Measurements from ENCODE around the gene ZIC5. TPM values are rescaled to one million over a fixed set of nuclear protein-coding genes. Genes with fewer than 3 reads are reported as not detected.

ZIC5 gene
- total and polyA plus RNA-seq, 12 donors, result 0.04 TPM; not detected in 11

DNA sequence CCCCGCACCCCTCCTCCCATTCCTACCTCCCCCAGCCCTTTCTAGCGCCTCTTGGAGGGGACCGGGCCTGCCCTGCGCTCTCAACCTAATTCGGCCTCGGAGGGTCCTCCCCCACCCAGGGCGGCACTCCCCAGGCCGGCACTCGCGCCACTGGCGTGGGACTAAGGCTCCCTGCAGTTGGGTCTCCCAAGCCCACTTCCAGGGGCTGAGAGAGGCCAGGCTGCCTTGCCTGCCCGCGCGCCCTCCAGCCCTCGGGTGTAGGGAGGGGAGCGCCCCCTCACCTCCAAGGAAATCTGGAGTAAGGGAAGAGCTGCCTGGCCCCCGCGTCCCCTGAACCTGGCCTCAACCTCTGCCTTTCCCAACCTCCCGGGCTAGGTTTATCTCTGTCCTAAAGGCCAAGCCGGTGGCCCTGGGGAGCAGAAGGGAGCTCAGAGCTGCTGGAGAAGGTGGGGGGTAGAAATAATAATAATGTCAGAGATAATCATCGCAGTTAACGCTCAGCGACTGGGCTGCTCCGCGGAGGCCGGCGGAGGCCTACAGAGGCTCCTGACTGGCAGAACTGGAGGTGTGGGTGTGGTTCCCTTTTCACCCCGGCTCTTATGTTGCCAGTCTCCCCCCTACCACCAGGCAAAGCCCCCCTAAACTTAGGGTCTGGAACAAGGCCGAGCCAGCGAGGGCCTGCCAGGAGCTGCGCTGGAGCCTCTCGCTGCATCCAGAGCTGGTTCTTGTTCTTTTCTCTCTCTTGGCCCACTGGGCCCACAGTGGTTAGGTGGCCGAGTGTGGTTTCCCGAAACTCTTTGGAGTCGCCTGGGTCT is 19.7 kb upstream of the ZIC5 start:
- intact Hi-C loops (cut with DNase I), result no loop called here
- DNase-seq, result no peak
- WGBS, 4 donors, result 13 to 25% (median 20%) methylated on average over 18 to 35 of the region's 35 CpGs

DNA sequence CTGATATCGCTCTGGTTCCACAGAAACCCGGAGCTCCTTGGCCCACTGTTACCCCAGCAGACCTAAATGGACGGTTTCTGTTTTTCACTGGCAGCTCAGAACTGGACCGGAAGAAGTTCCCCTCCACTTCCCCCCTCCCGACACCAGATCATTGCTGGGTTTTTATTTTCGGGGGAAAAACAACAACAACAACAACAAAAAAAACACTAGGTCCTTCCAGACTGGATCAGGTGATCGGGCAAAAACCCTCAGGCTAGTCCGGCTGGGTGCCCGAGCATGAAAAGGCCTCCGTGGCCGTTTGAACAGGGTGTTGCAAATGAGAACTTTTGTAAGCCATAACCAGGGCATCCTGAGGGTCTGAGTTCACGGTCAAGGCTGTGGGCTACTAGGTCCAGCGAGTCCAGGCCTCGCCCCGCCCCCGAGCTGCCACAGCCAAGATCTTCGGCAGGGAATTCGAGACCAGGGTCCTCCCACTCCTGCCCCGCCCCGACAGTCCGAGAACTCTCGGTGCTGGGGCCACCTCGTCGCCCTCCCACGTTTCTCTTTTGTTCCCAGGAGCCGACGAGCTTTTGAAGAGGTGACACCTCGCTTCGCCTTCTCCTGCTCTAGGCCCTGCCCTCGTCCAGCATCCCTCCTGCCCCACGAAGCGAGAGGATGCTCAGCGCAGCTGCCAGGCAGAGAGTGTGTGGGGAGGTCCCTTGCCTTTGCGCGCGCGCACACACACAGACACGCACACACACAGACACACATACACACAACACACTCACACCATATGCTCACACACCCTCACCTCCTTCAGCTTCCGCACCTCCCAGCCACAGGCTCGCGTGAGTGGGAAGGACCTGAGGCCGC is 18.8 kb upstream of the ZIC5 start:
- Histone ChIP-seq H3K36me3 (replicated peaks in 1 of 2) (no peaks in the 10 kb centered on the region), H3K4me1 (replicated peaks in 1 of 2) (no peaks in the 10 kb centered on the region), H3K27me3 (peaks cover 98% of the 10 kb centered on the region), H3K9me3 (replicated peaks in 1 of 3) (no peaks in the 10 kb centered on the region), H3K4me3 (no peak overlapping the region), H3K27ac (no peak overlapping the region)
- no peak for DNase-seq
- intact Hi-C loops (cut with DNase I), result no loop called here
- 19 to 31% (median 25%) methylated on average over 31 to 42 of the region's 42 CpGs for WGBS, 4 donors
- no peak for TF ChIP-seq POLR2A (IDR thresholded peaks at IDR 0.05)
- TF ChIP-seq, protein P1, sequence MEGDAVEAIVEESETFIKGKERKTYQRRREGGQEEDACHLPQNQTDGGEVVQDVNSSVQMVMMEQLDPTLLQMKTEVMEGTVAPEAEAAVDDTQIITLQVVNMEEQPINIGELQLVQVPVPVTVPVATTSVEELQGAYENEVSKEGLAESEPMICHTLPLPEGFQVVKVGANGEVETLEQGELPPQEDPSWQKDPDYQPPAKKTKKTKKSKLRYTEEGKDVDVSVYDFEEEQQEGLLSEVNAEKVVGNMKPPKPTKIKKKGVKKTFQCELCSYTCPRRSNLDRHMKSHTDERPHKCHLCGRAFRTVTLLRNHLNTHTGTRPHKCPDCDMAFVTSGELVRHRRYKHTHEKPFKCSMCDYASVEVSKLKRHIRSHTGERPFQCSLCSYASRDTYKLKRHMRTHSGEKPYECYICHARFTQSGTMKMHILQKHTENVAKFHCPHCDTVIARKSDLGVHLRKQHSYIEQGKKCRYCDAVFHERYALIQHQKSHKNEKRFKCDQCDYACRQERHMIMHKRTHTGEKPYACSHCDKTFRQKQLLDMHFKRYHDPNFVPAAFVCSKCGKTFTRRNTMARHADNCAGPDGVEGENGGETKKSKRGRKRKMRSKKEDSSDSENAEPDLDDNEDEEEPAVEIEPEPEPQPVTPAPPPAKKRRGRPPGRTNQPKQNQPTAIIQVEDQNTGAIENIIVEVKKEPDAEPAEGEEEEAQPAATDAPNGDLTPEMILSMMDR (IDR thresholded peaks at IDR 0.05), result no peak

More for the DNA sequence above, 19.7 kb upstream of the ZIC5 start:
- no peak overlapping the region for H3K4me3 ChIP-seq
- peaks cover 100% of the 10 kb centered on the region for H3K27me3 ChIP-seq
- TF ChIP-seq, protein P1 (IDR thresholded peaks at IDR 0.05), result no peak
- TF ChIP-seq POLR2A (IDR thresholded peaks at IDR 0.05), result no peak
- no peak overlapping the region for H3K27ac ChIP-seq
- H3K36me3 ChIP-seq (replicated peaks in 1 of 2), result no peaks in the 10 kb centered on the region
- no peaks in the 10 kb centered on the region for H3K4me1 ChIP-seq (replicated peaks in 1 of 2)
- H3K9me3 ChIP-seq (replicated peaks in 1 of 3), result no peaks in the 10 kb centered on the region

DNA sequence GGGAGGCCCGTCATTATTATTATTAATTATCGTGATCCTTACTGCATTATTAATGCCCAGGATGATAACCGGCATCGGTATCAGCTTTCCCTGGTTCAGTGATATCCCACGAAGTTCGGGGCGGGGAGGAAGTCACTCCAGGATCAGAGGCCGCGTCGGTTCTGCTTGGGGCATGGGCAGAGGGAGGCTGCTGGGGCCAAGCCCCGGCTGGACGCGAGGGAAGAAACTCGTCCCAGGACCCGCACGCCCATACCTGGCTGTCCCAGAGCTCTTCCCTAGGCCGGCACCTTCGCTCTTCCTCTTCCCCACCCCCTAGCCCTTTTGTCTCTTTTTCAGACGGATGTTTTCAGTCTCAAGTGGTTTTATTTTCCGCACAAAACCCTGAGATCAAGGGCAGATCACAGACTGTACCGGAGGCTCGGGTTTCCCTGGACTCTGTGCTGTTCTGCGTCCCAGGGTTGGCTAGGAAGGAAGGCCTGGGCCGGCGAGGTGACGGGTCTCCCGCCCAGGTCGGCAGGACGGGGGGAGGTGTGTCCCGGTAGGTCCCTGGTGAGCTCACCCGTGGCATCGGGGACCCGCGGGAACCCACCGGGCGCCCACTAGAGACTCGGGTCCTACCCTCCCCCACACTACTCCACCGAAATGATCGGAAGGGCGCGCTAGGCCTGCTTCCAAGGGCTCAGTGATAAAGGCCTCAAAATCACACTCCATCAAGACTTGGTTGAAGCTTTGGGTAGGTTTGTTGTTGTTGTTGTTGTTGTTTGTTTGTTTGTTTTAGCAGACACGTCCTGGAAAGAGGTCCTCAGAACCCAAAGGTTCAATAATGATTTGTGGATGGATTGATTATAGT is 17.9 kb upstream of the ZIC5 start:
- no peaks in the 10 kb centered on the region for H3K36me3 ChIP-seq (replicated peaks in 1 of 2)
- TF ChIP-seq, protein P1 (IDR thresholded peaks at IDR 0.05), result no peak
- TF ChIP-seq POLR2A (IDR thresholded peaks at IDR 0.05), result no peak
- intact Hi-C loops (cut with DNase I), result no loop called here
- no peaks in the 10 kb centered on the region for H3K4me1 ChIP-seq (replicated peaks in 1 of 2)
- H3K4me3 ChIP-seq, result no peak overlapping the region
- H3K27me3 ChIP-seq, result peaks cover 97% of the 10 kb centered on the region
- no peaks in the 10 kb centered on the region for H3K9me3 ChIP-seq (replicated peaks in 1 of 3)
- 19 to 28% (median 24%) methylated on average over 33 to 42 of the region's 42 CpGs for WGBS, 4 donors
- no peak for DNase-seq
- H3K27ac ChIP-seq, result no peak overlapping the region

Measured in adrenal gland (tissue), 12 donors.